Activated T-cell treated with anti-CD3 and anti-CD28 coated beads, Interleukin-2, amount 50 U/mL, for 48 hours (primary cell): ENCODE measurements around the gene SMYD2.

Experiments used
- DNase-seq, 2 experiments: peaks; one replicate each; pipeline ENCODE4 v3.0.0-alpha.2; 2020

SMYD2 gene

DNA sequence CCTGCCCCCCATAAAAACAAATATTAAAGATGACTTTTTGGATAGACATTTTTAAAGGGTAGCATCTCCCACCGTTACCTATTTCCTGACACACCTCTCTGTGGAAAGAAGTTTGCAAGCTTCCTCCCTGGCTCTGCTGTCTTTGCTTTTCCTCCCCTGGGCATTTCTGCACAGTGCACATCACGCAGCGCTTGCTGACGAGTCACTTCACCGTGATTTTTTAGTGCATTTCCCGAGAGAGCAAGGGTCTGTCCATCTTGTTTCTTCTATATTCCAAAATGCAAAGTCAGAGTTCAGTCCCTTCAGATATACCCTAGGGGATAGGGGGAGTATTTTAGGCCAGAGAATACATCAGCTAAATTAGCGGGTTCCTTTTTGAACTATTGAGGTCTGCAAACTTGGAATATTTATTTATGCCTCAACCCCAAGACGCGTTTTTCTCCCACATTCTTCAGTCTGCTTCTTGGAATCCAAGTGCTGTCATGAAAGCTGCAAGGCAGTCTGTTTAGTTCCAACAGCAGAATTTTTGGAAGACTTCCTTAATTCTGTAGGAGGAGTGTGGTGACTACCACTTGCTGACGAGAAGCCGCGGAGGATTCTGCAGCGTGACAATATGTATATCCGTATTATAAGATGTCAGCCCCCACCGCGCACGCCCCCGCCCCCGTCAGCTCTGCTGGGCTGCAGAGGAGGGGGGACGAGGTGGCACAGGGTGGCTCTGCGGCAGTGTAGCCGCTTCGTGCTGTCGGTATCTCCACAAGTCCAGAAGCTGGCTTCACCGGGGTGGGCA lies 22.4 kb downstream of the SMYD2 start:
- DNase-seq: no peak

DNA sequence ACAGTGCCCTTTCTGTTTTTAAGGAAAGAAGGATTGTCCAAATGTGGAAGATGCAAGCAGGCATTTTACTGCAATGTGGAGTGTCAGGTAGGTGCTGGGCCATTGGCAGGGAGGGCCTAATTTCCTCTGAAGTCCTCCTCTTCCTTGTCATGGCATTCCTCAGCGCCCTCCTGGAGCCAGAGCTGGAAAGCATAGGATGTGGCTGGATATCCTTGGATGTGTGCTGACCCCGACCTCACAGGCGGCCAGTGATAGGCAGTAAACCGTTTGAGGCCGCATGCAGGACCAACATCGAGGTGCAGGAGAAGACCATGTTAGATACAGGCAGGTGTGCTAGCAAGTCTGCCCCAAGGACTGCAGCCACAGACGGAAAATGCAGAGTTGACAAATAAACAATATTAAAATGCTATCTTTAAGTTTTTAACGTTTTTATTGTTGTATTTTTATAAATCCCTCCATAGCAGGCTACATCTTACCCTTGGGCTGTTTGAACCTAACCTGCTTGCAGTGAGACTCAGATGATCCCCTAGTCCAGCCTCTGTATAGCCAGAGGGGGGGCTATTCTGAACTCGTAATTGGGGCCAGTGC lies 24.3 kb downstream of the SMYD2 start:
- no peak for DNase-seq

DNA sequence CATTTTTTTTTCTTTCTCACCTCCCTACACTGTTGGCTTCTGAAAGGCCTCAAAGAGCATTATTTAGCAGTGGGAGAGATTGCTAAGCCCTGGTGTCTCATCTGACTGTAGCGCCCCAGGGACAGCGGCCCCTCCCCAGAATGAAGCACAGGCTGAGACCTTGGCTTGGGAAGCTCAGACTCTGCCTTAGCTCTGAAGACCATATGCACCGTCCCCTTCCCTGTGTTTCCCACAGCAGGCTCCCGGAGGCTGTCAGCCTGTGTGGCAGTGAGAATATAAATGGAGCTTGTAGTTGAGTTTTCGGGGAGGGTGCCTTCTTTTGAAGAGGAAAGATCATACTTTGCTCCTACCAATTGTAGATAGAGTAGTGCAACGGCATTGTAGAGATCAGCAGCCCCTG lies 25.3 kb downstream of the SMYD2 start:
- DNase-seq: no peak

DNA sequence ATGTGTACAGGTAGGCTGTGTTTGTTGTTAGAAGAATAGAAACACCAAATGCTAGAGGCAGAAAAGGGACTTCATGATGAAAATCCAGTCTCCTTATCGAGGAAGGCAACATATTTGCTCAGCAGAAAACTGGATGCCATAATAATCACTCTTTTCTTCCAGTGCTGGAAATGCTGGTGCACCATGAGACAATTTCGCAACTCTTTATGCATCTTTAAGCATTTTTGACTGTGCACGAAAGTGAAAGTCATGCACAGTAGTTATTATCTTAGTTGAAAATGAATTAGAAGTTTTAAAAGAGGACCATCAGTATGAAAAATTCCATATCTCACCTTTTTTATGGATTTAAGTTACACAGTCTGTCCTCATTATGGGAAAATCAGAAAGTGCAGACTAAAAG lies 29.1 kb downstream of the SMYD2 start:
- no peak for DNase-seq

DNA sequence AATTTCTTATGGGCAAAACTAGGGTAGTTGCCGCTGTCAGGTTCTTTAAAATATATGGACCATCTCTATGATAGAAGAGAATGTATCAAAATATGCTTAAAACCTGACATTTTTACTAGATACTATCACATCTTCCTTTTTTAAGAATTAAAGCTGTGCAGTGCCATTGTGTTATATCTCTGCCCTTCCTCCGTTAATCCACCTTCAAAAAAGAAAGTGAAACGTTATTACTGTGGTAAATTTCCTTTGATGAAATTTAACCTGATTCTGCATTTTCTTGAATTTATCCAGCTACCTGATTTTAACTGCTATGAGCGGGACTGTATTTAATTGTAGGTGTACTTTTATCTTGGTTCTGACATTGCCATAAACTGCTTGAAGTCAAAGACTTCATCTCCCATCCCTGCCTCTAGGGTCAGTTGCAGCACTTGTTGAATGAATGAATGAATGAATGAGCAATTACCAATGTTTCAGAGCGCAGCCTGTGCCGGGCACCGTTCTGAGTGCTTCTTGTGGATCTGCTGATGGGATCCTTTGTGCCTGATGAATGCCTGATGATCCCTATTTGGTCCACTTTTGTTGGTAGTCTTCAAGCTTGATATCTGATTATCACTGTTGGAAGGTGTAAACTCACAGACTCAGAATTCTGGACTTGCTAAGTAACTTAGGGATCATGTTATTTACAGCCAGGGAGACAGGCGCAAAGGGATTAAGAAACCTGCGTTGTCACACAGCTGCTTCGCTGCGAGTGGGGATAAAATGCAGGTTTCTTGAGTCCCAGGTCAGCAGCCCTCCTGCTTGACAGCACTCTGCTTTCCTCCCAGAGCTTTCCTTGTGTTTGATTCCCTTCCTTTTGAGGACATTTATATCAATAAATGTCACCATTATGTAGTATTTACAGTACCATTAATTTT lies 30.1 kb downstream of the SMYD2 start:
- no peak for DNase-seq

DNA sequence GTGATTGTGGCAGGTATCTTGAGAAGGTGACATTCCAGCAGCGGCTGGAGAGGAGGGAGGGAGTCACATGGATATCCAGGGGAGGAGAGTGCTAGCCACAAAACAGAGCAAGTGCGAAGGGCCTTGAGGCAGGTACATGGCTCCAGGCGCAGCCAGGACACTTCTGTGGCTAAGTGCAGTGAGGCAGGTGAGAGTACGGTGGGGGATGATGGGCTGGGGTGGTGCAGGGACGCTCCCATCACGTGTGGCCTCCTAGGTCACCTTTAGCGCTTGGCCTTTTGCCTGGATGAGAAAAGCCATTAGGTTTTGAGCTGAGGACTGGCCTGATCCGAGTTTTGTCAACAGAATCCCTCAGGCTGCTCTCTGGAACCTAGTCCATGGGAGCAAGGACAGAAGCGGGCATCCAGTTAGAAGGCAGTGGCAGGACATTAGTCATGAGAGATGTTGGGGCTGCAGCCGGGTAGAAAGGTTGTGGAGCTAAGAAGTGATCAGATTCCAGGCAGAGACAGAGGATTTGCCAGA lies 31.6 kb downstream of the SMYD2 start:
- no peak for DNase-seq

DNA sequence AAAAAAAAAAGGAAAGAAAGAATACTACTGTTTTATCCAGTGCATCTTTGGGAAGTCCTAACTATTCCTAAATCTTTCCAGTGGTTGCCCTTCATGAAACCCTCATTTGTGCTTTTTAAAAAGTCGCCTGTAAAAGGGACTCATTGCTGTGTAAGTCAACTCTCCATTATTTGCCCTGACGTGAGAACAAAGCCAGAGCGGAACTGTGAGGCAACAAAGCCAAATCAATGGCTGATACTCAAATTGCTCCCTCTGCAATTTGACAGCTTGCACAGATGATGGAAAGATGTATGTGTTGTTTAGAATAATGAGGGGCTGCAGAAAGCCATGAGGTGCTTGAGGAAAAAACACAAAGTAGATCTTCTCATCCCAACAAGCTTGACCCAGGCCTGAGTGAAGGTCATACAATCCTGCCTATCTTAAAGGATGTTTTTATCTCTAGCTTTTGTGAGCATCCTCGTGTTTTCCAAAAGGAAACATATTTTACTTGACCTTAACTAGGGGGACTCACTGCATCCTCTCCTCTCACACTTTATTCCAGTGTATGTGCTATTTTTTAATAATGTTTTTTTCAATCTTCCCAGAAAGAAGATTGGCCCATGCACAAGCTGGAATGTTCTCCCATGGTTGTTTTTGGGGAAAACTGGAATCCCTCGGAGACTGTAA lies 33.4 kb downstream of the SMYD2 start:
- no peak for DNase-seq

DNA sequence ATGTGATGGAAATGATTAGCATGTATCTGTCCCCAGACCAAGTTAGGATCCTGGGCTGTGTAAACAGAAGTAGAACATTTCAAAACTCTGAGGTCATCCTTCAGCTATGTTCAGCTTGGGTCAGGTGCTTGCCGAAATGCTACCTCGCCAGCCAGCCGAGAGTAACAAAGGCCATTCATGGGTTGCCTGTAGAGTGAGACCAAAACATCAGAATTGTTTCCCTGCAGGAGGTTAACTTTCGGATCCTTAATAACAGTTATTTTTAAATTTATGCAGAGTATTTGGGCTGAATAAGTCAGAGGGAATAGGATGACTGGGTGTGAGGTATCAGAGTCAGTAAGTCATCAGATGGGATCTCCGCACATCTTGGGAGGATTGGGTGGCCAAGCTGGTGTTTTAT lies 35.6 kb downstream of the SMYD2 start:
- no peak for DNase-seq

DNA sequence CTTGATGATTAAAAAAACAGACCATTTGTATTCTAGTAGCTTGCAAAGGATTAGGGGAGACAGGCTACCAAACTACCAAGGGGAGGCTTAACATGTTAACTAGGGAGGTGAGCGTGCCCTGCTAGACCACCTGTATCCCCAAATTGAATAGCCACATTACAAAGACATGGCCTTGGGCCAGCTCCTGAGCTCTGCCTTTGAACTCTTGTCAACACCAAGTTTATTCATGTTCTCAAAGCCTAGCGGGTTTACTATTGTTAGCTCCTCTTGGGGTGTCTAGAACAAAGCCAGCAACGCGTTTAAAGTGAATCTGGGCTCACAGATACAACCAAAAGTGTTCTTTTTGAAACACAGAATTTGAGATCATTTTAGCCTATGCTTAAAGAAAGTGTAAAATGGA lies 36.3 kb downstream of the SMYD2 start:
- no peak for DNase-seq

DNA sequence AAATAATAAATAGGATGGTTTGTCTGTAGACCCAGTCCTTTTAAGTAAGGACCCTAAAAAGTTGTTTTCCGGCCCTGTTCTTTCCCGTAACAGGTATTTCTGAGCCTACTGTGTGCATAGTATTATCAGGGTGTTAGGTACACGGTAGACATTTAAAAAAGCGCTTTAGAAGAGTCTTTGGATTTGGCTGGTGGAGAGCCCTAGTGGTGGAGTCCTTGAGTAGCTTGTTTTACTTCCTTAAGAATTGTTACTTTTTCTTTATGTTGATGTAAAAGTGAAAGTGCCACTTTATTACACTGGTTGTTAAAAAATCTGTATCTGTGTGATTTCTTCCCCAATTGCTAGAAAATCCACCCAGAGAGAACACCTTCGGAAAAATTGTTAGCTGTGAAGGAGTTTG lies 36.8 kb downstream of the SMYD2 start:
- no peak for DNase-seq

DNA sequence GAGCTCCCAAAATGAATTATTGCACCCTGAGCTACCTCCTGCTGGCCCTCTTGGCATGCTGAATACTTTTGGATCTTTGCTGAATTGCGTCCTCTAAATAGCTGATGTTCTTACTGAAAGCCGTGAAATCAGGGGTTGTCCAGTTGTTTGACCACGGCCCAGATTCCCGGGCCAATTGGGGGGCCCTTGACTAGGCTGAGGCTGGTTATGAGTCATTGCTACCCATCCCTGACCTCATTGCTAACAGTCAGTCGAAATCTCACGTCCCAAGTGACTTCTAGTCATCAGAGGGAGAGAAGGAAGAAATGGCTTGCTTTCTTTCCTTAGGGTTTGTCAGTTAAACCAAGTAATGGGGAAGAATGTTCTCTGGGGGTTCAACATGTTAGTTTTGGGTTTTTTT lies 37.4 kb downstream of the SMYD2 start:
- no peak for DNase-seq

DNA sequence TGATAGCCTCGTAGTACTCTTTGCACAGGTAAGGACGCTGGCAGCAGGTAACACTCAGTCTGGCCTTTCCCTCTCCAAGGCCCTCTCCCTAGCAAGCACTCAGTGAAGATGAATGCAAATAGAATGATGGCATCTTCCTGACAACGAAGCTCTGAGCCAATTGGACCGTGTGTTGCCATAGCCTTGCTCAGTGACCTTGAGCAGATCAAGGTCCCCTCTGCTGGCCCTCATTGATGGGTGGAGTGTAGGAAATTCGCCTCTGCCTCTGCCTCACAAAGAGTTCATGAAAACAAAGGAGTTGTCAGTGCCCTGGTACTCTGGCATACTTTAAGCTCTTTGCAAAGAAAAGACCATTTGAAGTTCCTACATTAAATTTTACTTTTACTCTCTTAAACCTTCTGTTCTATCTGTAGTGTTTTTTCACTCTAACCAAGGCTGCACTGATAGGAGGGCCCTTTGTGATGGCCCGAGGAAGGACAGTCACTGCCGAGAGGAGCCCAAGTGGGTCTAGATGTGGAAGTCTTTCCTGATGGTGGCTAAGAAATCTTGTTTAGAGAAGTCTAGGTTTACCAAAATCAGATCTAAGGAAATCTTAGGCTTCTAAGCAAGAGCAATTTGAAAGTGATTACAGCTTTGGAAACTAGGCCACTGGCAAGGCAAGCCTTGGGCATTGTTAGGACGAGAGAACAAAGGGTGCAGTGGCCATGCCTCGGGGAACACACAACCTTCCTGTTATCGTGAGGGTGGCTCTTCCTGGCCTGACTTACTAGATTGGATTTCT lies 38.2 kb downstream of the SMYD2 start:
- DNase-seq: no peak

DNA sequence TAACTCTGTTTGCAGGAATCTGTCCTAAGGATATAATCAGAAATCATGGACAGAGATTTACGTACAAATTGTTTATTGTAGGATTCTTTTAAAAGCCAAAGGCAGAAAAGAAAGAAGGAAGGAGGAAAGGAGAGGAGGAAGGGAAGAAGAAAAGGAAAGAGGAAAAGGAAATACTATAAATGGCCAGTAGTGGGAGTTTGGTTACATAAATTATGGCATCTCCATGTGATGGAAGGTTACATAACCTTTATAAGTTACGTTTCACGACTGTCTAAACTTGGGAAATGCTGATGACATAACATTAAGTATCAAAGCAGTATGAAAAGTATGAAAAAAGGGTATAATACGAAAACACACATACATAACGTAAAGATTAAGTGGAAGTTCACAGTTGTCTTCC lies 39.0 kb downstream of the SMYD2 start:
- DNase-seq: no peak

DNA sequence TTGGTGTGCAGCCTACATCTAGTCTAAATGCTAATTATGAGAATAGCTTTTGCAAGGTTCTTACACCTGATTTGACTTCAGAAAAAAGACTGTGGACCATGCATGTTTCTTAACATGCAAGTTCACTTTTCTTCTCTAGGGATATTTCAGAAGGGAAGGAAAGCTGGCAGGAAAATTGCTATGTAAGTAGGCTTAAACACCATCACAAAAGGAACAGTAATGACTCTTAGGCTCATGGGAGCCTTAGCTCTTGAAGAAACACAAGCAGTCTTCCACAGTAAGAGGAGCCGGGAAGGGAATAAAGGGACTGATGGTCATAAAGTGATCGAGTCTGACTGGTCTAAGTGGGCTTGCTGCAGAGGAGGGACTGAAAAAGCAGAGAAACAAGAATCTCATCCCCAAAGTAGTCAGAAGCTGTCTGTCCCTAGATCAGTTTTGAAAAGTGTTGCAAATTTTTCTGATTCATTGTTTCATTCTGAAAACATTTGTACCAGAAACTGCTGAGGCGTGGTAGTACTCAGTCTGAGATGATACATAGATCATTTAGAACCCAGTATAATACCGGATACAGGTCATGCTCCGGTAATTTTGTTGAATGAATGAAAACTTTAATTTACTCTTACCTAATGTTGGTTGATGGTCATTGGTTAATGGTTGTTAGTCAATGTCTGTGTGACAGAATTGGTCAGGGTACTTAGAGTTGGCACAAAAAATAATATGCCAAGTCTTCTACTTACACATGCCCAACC lies 40.9 kb downstream of the SMYD2 start:
- no peak for DNase-seq

DNA sequence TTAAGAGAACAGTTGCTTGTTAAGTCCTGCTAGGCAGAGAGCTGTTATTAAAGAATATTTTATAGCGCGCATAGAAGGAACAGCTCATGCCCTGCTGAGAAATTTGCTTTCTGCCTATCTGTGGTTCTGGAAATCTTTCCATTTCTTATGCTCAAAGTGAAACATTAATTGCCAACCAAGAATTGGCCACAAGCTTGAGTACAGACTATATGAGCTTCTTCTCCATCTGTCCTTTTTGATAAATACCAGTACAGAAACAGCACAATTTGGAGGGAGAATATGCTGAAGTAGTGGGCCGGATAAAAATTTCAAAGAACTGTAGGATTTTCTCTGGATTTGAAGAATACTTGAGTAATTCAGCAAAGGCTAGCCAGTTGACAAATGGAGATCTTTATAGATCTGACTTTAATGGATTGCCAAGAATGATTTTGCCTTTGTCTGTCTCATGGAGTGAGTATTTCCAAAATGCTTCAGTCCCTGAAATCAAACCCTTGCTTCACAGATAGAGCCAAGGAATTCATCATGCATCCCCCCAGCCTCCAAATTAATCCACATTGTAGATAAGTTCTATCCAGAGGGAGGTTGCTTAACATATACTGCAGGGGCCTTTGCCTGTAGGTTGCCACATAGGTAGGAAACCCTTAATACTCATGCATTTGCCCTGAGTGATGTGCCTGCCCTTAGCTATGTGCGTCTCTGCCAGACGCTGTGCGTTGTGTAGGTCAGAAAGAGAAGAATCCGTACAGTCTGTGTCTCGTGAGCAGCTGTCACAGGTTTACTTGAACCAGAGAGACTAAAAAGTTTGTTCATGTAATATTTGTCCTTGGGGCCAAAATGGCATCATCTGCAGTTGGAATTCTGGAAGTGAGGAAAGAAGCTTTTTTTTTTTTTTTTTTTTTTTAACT lies 44.2 kb downstream of the SMYD2 start:
- no peak for DNase-seq

DNA sequence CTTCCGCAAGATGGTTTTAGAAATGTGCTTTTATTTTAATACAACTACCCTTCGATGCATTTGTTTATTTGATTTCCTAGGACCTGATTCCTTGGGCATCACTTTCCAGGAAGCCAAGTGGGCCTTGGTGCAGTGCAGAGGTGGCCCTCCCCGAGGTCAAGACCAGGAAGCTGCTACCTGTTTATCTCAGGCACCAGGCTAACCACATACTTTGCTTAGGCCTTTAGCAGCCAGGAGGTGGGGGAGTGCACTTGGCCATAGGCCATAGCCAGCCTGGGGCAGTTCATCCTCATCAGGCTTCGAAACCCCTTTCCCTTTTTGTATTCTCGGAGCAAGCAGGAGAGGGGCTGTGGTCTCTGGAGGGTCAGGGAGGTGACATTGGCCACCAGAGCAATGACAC lies 45.4 kb downstream of the SMYD2 start:
- DNase-seq: no peak

DNA sequence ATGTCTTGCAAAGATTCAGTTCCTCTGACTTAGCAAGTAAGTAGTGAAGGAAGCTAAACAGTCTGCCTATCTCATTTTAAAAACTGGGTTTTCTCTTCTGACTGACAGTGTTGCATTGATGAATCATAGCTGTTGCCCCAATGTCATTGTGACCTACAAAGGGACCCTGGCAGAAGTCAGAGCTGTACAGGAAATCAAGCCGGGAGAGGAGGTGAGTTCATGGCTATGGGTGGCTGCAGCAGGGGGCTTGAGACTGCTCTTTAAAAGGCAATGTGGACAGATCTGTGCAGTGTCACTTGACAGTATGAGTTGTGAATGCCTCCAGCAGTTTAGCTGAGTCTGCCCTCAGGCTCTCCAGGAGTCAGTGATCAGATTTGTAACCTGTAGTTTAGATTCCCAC lies 46.6 kb downstream of the SMYD2 start:
- DNase-seq: no peak

DNA sequence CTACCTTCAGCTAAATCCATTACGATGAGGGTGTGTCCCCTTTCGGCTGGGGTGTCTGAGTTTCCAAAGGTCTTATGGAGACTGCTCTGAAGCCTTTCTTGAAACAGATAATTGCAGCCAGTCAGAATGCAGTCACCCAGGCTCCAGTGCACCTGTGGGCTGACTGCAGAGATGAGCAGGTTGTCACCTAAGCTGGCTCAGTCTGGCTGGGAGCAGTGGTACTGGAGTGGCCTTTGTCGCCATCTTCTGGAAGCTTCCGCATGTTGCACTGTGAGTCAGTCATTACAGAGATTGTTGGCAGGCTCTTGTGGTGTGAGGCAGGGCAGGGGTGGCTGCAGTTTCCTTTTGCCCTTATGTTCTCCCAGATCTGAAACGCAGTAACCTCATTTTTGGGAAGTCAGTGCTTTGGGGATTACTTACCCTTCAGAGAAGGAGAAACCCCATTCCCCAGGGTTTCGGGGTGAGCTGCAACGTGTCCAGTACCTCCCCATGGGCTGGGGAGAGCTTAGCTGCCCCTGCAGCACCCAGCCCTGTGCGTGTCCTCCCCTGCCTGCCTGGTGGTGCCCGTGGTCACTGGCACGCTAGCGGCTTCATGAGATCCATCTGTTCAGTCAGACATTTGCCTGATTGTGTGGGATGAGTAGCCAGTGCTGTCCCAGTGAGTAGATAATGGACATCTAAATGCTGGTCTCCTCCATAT lies 48.0 kb downstream of the SMYD2 start:
- DNase-seq: peak; percentile 82 to 85

DNA sequence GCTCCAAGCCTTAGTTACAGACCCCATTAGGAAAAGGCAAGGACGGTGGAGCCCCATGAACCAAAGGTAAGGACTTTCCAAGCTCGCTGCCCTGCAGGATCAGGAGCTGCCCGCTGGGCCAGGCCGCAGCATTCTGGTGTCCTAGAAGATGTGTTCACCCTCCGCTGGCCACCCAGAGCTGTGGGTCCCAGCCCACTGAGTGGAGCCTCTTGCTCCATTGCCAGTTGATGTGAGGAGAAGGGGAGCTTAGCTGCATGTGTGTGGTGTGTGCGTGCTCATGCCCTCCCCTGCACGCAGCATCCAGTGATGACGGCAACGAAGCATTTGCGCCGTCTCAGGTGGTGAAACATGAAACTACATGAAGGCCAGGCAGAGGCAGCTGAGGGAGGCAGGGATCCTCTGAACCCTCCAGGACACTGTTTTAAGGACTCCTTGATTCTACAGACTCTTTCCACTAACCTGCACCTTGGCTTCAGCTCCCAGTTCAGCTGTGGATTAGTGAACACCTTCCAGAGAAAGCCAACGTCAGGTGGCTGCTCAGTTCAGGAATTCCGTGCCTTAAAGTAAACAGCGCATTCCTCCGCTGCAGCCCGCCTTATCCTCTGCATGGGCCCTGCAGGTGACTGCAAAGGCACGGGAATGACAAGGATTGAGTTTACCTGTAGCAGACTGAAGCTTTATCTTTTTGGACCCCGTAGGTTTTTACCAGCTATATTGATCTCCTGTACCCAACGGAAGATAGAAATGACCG lies 48.7 kb downstream of the SMYD2 start:
- no peak for DNase-seq
